ENCODE data around the gene DNAAF5. TPM values are rescaled to one million over a fixed set of nuclear protein-coding genes. Genes with fewer than 3 reads are reported as not detected.

Gene DNAAF5
- total and polyA plus RNA-seq, 9 of the 15 experiments (the other 6 are each of a cell fraction or from before 2014, with no cell fraction given) = 3.1 to 69.7 (median 19.1) TPM

DNA sequence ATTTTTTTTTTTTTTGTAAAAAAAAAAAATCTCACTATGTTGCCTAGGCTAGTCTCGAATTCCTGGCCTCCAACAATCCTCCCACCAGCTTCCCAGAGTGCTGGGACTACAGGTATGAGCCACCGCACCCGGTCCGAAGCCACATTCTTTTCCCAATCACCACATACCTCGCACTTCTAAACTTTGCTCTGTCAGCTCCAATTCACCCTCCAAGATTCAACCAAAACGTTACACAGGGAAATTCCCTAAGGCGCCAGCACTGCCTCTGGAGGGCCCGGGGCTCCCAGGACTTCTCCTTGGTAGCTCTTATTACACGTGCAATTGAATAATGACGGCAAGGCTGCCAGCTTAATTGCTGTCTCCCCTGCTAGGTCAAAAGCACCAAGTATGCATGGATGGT is 10.3 kb upstream of the DNAAF5 start:
- no peak for FAIRE-seq
- BruUV-seq (replicated peaks) = no TSS peak
- TF ChIP-seq ZNF354B (CRISPR knock-in tag; IDR thresholded peaks at IDR 0.05) (no peak), LEF1 (IDR thresholded peaks at IDR 0.05) (no peak), RBM34 (IDR thresholded peaks at IDR 0.05; ENCODE audit: borderline replicate concordance, insufficient read depth, low read length) (no peak), ARID1B (IDR thresholded peaks at IDR 0.05) (no peak), SMARCA5 (IDR thresholded peaks at IDR 0.05) (no peak), EGR1 (conservative IDR thresholded peaks at IDR 0.05) (no peak), CBX2 (IDR thresholded peaks at IDR 0.05; ENCODE audit: insufficient read depth, low read length, poor library complexity, severe bottlenecking) (no peak)
- TF ChIP-seq, protein P1, sequence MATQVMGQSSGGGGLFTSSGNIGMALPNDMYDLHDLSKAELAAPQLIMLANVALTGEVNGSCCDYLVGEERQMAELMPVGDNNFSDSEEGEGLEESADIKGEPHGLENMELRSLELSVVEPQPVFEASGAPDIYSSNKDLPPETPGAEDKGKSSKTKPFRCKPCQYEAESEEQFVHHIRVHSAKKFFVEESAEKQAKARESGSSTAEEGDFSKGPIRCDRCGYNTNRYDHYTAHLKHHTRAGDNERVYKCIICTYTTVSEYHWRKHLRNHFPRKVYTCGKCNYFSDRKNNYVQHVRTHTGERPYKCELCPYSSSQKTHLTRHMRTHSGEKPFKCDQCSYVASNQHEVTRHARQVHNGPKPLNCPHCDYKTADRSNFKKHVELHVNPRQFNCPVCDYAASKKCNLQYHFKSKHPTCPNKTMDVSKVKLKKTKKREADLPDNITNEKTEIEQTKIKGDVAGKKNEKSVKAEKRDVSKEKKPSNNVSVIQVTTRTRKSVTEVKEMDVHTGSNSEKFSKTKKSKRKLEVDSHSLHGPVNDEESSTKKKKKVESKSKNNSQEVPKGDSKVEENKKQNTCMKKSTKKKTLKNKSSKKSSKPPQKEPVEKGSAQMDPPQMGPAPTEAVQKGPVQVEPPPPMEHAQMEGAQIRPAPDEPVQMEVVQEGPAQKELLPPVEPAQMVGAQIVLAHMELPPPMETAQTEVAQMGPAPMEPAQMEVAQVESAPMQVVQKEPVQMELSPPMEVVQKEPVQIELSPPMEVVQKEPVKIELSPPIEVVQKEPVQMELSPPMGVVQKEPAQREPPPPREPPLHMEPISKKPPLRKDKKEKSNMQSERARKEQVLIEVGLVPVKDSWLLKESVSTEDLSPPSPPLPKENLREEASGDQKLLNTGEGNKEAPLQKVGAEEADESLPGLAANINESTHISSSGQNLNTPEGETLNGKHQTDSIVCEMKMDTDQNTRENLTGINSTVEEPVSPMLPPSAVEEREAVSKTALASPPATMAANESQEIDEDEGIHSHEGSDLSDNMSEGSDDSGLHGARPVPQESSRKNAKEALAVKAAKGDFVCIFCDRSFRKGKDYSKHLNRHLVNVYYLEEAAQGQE (IDR thresholded peaks at IDR 0.05; ENCODE audit: borderline replicate concordance) = no peak
- TF ChIP-seq, protein P1 (CRISPR knock-in tag; IDR thresholded peaks at IDR 0.05; ENCODE audit: low read depth) = no peak
- TF ChIP-seq, protein P2, sequence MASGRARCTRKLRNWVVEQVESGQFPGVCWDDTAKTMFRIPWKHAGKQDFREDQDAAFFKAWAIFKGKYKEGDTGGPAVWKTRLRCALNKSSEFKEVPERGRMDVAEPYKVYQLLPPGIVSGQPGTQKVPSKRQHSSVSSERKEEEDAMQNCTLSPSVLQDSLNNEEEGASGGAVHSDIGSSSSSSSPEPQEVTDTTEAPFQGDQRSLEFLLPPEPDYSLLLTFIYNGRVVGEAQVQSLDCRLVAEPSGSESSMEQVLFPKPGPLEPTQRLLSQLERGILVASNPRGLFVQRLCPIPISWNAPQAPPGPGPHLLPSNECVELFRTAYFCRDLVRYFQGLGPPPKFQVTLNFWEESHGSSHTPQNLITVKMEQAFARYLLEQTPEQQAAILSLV (tag; IDR thresholded peaks at IDR 0.05) = no peak
- TF ChIP-seq, protein P3, sequence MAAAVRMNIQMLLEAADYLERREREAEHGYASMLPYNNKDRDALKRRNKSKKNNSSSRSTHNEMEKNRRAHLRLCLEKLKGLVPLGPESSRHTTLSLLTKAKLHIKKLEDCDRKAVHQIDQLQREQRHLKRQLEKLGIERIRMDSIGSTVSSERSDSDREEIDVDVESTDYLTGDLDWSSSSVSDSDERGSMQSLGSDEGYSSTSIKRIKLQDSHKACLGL (CRISPR knock-in tag; IDR thresholded peaks at IDR 0.05; ENCODE audit: borderline replicate concordance, poor library complexity, severe bottlenecking) = no peak

More for the DNA sequence above, 10.3 kb upstream of the DNAAF5 start:
- no peak for DNase-seq (ENCODE audit: extremely low read depth in 1 of 4, low spot score in 3 of 4)
- Histone ChIP-seq H3K4me1 (replicated peaks in 1 of 2; ENCODE audit: control insufficient read depth in 2 of 2, insufficient read depth in 2 of 2, low read length in 2 of 2) (peaks cover 0 to 6% of the 10 kb centered on the region in 2 experiments; a peak in 1 of 5 replicates), H3K27me3 (ENCODE audit: control insufficient read depth in 2 of 2, insufficient read depth in 2 of 2, low read length in 2 of 2) (no peaks in the 10 kb centered on the region), H4K20me1 (replicated peaks; ENCODE audit: control insufficient read depth, insufficient read depth, low read length) (no peaks in the 10 kb centered on the region), H3K79me2 (ENCODE audit: control insufficient read depth, insufficient read depth, low read length) (no peaks in the 10 kb centered on the region), H3K9me1 (ENCODE audit: control insufficient read depth, insufficient read depth, low read length) (no peaks in the 10 kb centered on the region), H3K4me3 (no peak overlapping the region), H2AFZ (ENCODE audit: low read depth, low read length) (no peak overlapping the region), H3K36me3 (ENCODE audit: control insufficient read depth, insufficient read depth, low read length) (peaks cover 5% of the 10 kb centered on the region; the same call in 2 of the 3 replicates), H3K27ac (ENCODE audit: extremely low read depth, low read depth, low read length) (no peak overlapping the region), H3K9me3 (replicated peaks; ENCODE audit: control insufficient read depth, insufficient read depth, low read depth, low read length) (peaks cover 12% of the 10 kb centered on the region), H3K9ac (ENCODE audit: insufficient read depth in 1 of 2, low read depth in 2 of 2, low read length in 2 of 2) (no peak overlapping the region), H3K4me2 (ENCODE audit: insufficient read depth, low read length) (no peak overlapping the region)
- intact Hi-C loops (cut with micrococcal nuclease) (no loop called here), in situ Hi-C loops (cut with MboI) (no loop called here)
- ATAC-seq = no peak
- 88% methylated on average over 9 of the region's 10 CpGs for WGBS (ENCODE audit: insufficient coverage, low coverage, missing lambda C conversion rate)
- POLR2A ChIA-PET = interaction anchor here (0.6 to 1.2 kb wide), 2 partner anchors 13 to 17 kb away, joined by 3 to 5 read pairs; no protein-coding TSS in a partner anchor
- CTCF ChIA-PET (ENCODE audit: low intra/inter-chr PET ratio) = no interaction called here

Measured in K562 (cell line).